GM21737 (cell line): Measurements from ENCODE around the gene AGBL4.
"Not testable (repeated sequence)": the region's sequence is repeated elsewhere in the genome, so short reads cannot be mapped to it uniquely, and the experiment has no call there.

Experiments used
- ATAC-seq: cut with Tn5 transposase; IDR thresholded peaks from one replicate; pipeline ENCODE4 v1.9.1; 2021; ENCODE audit warnings: mild to moderate bottlenecking, moderate library complexity; ENCODE audit not compliant: unreplicated experiment

The AGBL4 gene

GRCh38 chr1:49319426-49319963 is 704.3 kb downstream of the AGBL4 start:
- no peak for ATAC-seq

- no peak for ATAC-seq
Measured at GRCh38 chr1:49318218-49318617, 705.5 kb downstream of the AGBL4 start.

GRCh38 chr1:49307457-49307856 is 716.3 kb downstream of the AGBL4 start:
- no peak for ATAC-seq

- ATAC-seq: no peak
Measured at GRCh38 chr1:49306507-49307070, 717.2 kb downstream of the AGBL4 start.

GRCh38 chr1:49302400-49302799 is 721.4 kb downstream of the AGBL4 start:
- not testable (repeated sequence) for ATAC-seq

GRCh38 chr1:49298304-49298703 is 725.5 kb downstream of the AGBL4 start:
- ATAC-seq: no peak

- no peak for ATAC-seq
Measured at GRCh38 chr1:49297783-49298182, 726.0 kb downstream of the AGBL4 start.

- ATAC-seq: no peak
Measured at GRCh38 chr1:49294539-49294938, 729.2 kb downstream of the AGBL4 start.

- no peak for ATAC-seq
Measured at GRCh38 chr1:49293016-49293415, 730.7 kb downstream of the AGBL4 start.

GRCh38 chr1:49257211-49258049 is 766.3 kb downstream of the AGBL4 start:
- not testable (repeated sequence) for ATAC-seq

GRCh38 chr1:49252917-49253316 is 770.8 kb downstream of the AGBL4 start:
- ATAC-seq: no peak

- no peak for ATAC-seq
Measured at GRCh38 chr1:49251019-49251784, 772.6 kb downstream of the AGBL4 start.

- no peak for ATAC-seq
Measured at GRCh38 chr1:49240709-49241221, 783.0 kb downstream of the AGBL4 start.

- ATAC-seq: no peak
Measured at GRCh38 chr1:49234988-49235387, 788.8 kb downstream of the AGBL4 start.

GRCh38 chr1:49229555-49229954 is 794.2 kb downstream of the AGBL4 start:
- ATAC-seq: no peak

GRCh38 chr1:49226758-49227157 is 797.0 kb downstream of the AGBL4 start:
- ATAC-seq: no peak

GRCh38 chr1:49225464-49225863 is 798.3 kb downstream of the AGBL4 start:
- no peak for ATAC-seq

GRCh38 chr1:49213301-49213700 is 810.5 kb downstream of the AGBL4 start:
- ATAC-seq: no peak

- no peak for ATAC-seq
Measured at GRCh38 chr1:49208712-49209111, 815.0 kb downstream of the AGBL4 start.

GRCh38 chr1:49204720-49205119 is 819.0 kb downstream of the AGBL4 start:
- ATAC-seq: no peak

- ATAC-seq: no peak
Measured at GRCh38 chr1:49200738-49201137, 823.0 kb downstream of the AGBL4 start.
